Stimulated activated naive B cell treated with anti-CD40 and anti-IgM and Interleukin-4, amounts not matched to agents 10 μg/mL and 1 μg/mL and 100 μg/mL, for 72 hours (primary cell): ENCODE data around the gene FRMD8.

Experiments
- ATAC-seq, 2 donors: fragments of 150-1000 bp; cut with Tn5 transposase; replicated peaks; 2 replicates each; pipeline ENCODE4 v1.10.0; 2021; ENCODE audit warnings: moderate library complexity in 1 of 2
- DNase-seq: peaks from one replicate; pipeline ENCODE4 v3.0.0; 2021
- H3K27ac Mint-ChIP-seq: one replicate; pipeline ENCODE4 v1.8.0; 2022; ENCODE audit warnings: mild to moderate bottlenecking, mixed read lengths
- H3K27me3 Mint-ChIP-seq, 2 donors: one replicate each; pipeline ENCODE4 v1.8.0; 2022; ENCODE audit warnings: mixed read lengths in 2 of 2
- H3K36me3 Mint-ChIP-seq, 2 donors: one replicate each; pipeline ENCODE4 v1.8.0; 2022; ENCODE audit warnings: mixed read lengths in 2 of 2, mild to moderate bottlenecking in 1 of 2
- H3K4me1 Mint-ChIP-seq, 2 donors: one replicate each; pipeline ENCODE4 v1.8.0; 2022; ENCODE audit warnings: mixed read lengths in 2 of 2, mild to moderate bottlenecking in 1 of 2
- H3K4me3 Mint-ChIP-seq, 2 donors: one replicate each; pipeline ENCODE4 v1.8.0; 2022; ENCODE audit warnings: mild to moderate bottlenecking in 2 of 2, mixed read lengths in 2 of 2, moderate library complexity in 1 of 2
- H3K9me3 Mint-ChIP-seq, 2 donors: one replicate each; pipeline ENCODE4 v1.8.0; 2022; ENCODE audit warnings: mixed read lengths in 2 of 2, mild to moderate bottlenecking in 1 of 2

FRMD8 gene

GRCh38 chr11:65425971-65426838 lies 39.8 kb downstream of the FRMD8 start:
- H3K4me1 Mint-ChIP-seq, result peaks cover 67 to 93% of the 10 kb centered on the region in 2 donors
- H3K36me3 Mint-ChIP-seq, result peaks cover 64 to 80% of the 10 kb centered on the region in 2 donors
- no peaks in the 10 kb centered on the region for H3K9me3 Mint-ChIP-seq
- ATAC-seq, result peak; percentile 38 to 40
- H3K27ac Mint-ChIP-seq, result peak overlapping the region; percentile 100
- DNase-seq, result no peak
- peaks cover 7 to 18% of the 10 kb centered on the region in 2 donors for H3K27me3 Mint-ChIP-seq
- peak overlapping the region; percentile 94 to 96 for H3K4me3 Mint-ChIP-seq

GRCh38 chr11:65426839-65427690 lies 40.6 kb downstream of the FRMD8 start:
- Mint-ChIP-seq H3K4me1 (peaks cover 71 to 94% of the 10 kb centered on the region in 2 donors), H3K27ac (peak overlapping the region; percentile 100), H3K27me3 (peaks cover 7 to 18% of the 10 kb centered on the region in 2 donors), H3K4me3 (peak overlapping the region; percentile 94 to 96), H3K36me3 (peaks cover 64 to 77% of the 10 kb centered on the region in 2 donors), H3K9me3 (no peaks in the 10 kb centered on the region)
- no peak for ATAC-seq
- DNase-seq, result no peak

GRCh38 chr11:65427691-65428577 lies 41.5 kb downstream of the FRMD8 start:
- no peak for ATAC-seq
- DNase-seq, result no peak
- peaks cover 69 to 94% of the 10 kb centered on the region in 2 donors for H3K4me1 Mint-ChIP-seq
- H3K27ac Mint-ChIP-seq, result peak overlapping the region; percentile 100
- peak overlapping the region; percentile 94 to 96 for H3K4me3 Mint-ChIP-seq
- H3K36me3 Mint-ChIP-seq, result peaks cover 58 to 71% of the 10 kb centered on the region in 2 donors
- H3K9me3 Mint-ChIP-seq, result no peaks in the 10 kb centered on the region
- H3K27me3 Mint-ChIP-seq, result peaks cover under 1 to 12% of the 10 kb centered on the region in 2 donors

GRCh38 chr11:65428578-65429067 lies 42.2 kb downstream of the FRMD8 start:
- H3K4me3 Mint-ChIP-seq, result peak overlapping the region; percentile 94 to 96
- ATAC-seq (no peak), DNase-seq (no peak)
- peaks cover 52 to 67% of the 10 kb centered on the region in 2 donors for H3K36me3 Mint-ChIP-seq
- H3K4me1 Mint-ChIP-seq, result peaks cover 70 to 90% of the 10 kb centered on the region in 2 donors
- H3K27ac Mint-ChIP-seq, result peak overlapping the region; percentile 100
- H3K27me3 Mint-ChIP-seq, result peaks cover 0 to 9% of the 10 kb centered on the region in 2 donors
- no peaks in the 10 kb centered on the region for H3K9me3 Mint-ChIP-seq

GRCh38 chr11:65429068-65429681 lies 42.7 kb downstream of the FRMD8 start:
- H3K9me3 Mint-ChIP-seq, result no peaks in the 10 kb centered on the region
- peaks cover 0 to 9% of the 10 kb centered on the region in 2 donors for H3K27me3 Mint-ChIP-seq
- H3K4me1 Mint-ChIP-seq, result peaks cover 66 to 84% of the 10 kb centered on the region in 2 donors
- DNase-seq (no peak), ATAC-seq (no peak)
- H3K27ac Mint-ChIP-seq, result peak overlapping the region; percentile 95
- H3K4me3 Mint-ChIP-seq, result peak overlapping the region; percentile 81 to 82
- peaks cover 46 to 62% of the 10 kb centered on the region in 2 donors for H3K36me3 Mint-ChIP-seq

GRCh38 chr11:65429724-65430405 lies 43.4 kb downstream of the FRMD8 start:
- no peak for DNase-seq
- H3K27me3 Mint-ChIP-seq, result peaks cover 0 to 2% of the 10 kb centered on the region in 2 donors
- H3K4me1 Mint-ChIP-seq, result peaks cover 63 to 82% of the 10 kb centered on the region in 2 donors
- no peak for ATAC-seq
- peaks cover 43 to 60% of the 10 kb centered on the region in 2 donors for H3K36me3 Mint-ChIP-seq
- peak overlapping the region; percentile 95 for H3K27ac Mint-ChIP-seq
- H3K4me3 Mint-ChIP-seq, result peak overlapping the region; percentile 81 to 82
- H3K9me3 Mint-ChIP-seq, result no peaks in the 10 kb centered on the region

- H3K36me3 Mint-ChIP-seq, result peaks cover 41 to 60% of the 10 kb centered on the region in 2 donors
Measured at GRCh38 chr11:65430406-65431217, 44.2 kb downstream of the FRMD8 start.

GRCh38 chr11:65431451-65432099 lies 45.1 kb downstream of the FRMD8 start:
- Mint-ChIP-seq H3K27ac (peak overlapping the region; percentile 83), H3K36me3 (peaks cover 39 to 60% of the 10 kb centered on the region in 2 donors), H3K4me1 (peaks cover 65 to 84% of the 10 kb centered on the region in 2 donors), H3K4me3 (peak overlapping the region; percentile 22 to 36), H3K27me3 (no peaks in the 10 kb centered on the region), H3K9me3 (no peaks in the 10 kb centered on the region)
- ATAC-seq (peak; percentile 52 to 74), DNase-seq (peak; percentile 37)

More at GRCh38 chr11:65430406-65431217, 44.2 kb downstream of the FRMD8 start:
- DNase-seq, result no peak
- Mint-ChIP-seq H3K27me3 (no peaks in the 10 kb centered on the region), H3K4me3 (peak overlapping the region; percentile 81 to 82), H3K4me1 (peaks cover 64 to 83% of the 10 kb centered on the region in 2 donors), H3K27ac (peak overlapping the region; percentile 95), H3K9me3 (no peaks in the 10 kb centered on the region)
- peak in 1 of 2 donors; percentile 19 for ATAC-seq

- no peak overlapping the region for H3K27ac Mint-ChIP-seq
- H3K4me1 Mint-ChIP-seq, result peaks cover 62 to 81% of the 10 kb centered on the region in 2 donors
- DNase-seq, result no peak
- H3K4me3 Mint-ChIP-seq, result peak overlapping the region in 1 of 2 donors; percentile 36
- no peak for ATAC-seq
- H3K9me3 Mint-ChIP-seq, result no peaks in the 10 kb centered on the region
- no peaks in the 10 kb centered on the region for H3K27me3 Mint-ChIP-seq
- H3K36me3 Mint-ChIP-seq, result peaks cover 34 to 57% of the 10 kb centered on the region in 2 donors
Measured at GRCh38 chr11:65432100-65432650, 45.7 kb downstream of the FRMD8 start.

- Mint-ChIP-seq H3K27ac (no peak overlapping the region), H3K9me3 (no peaks in the 10 kb centered on the region), H3K27me3 (no peaks in the 10 kb centered on the region), H3K4me1 (peaks cover 57 to 81% of the 10 kb centered on the region in 2 donors), H3K36me3 (peaks cover 33 to 56% of the 10 kb centered on the region in 2 donors), H3K4me3 (no peak overlapping the region)
- DNase-seq, result no peak
- no peak for ATAC-seq
Measured at GRCh38 chr11:65432686-65433582, 46.5 kb downstream of the FRMD8 start.
